ENCODE results near the gene FKBP4. TPM values are rescaled to one million over a fixed set of nuclear protein-coding genes. Genes with fewer than 3 reads are reported as not detected.

The FKBP4 gene
- total and polyA plus RNA-seq, 2 of the 13 experiments (the other 11 are each of a cell fraction or from before 2014, with no cell fraction given), result 25.7 to 66.1 TPM

DNA sequence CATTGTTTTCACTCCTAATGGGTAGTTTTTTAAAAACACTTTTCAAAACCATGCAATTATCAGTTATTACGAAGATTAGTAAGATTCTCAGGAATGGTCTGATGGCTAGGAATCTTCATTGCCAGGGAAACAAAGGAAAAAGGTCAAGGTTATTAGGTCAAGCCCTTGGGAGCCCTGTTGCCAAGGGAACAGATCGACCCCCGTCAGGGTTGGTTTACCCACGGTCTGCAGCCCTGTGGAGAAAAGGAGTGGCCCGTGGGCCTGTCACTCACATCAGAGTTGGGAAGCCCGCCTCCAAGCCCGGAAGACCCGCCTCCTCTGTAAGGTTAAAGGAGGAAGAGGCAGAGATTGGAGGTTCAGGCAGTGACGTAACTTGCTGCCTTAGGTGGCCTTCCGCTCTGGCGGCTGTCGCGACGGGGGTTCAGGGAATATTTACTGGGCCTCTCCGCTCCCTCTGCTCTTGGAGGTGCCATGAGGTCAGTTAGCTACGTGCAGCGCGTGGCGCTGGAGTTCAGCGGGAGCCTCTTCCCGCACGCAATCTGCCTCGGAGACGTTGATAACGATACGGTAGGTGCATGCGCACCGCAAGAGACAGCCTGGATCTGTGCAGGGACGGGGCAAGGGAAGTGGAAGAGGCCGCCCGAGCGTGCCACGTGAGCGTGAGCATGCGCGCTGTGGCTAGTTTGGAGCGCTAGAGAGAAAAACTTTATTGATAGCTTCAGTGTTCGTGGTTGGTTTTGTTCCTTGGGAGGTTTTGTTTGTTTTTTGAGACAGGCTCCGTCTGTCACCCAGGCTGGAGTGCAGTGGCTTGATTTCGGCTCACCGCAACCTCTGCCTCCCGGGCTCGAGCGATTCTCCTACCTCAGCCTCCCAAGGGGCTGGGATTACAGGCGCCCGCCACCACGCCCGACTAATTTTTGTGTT lies 17.8 kb downstream of the FKBP4 start, which contains the start of gene ITFG2 (continued):
- TF ChIP-seq ZFP36L1 (CRISPR knock-in tag; IDR thresholded peaks at IDR 0.05) (no peak), CAMTA2 (CRISPR knock-in tag; IDR thresholded peaks at IDR 0.05; ENCODE audit: borderline replicate concordance) (0 out of 2 replicates have a peak, but pooled peaks have one; percentile 83), U2AF2 (IDR thresholded peaks at IDR 0.05; ENCODE audit: low read depth, low read length) (no peak; the same call in 1 of the 2 replicates), SATB2 (CRISPR knock-in tag; IDR thresholded peaks at IDR 0.05) (0 out of 2 replicates have a peak, but pooled peaks have one; percentile 61), ZNF83 (CRISPR knock-in tag; IDR thresholded peaks at IDR 0.05; ENCODE audit: borderline replicate concordance) (no peak), EHMT2 (IDR thresholded peaks at IDR 0.05; ENCODE audit: borderline replicate concordance, low read depth, low read length) (no peak), BORCS8-MEF2B (CRISPR knock-in tag; IDR thresholded peaks at IDR 0.05) (peak; percentile 91; the same call in 1 of the 2 replicates), ATRX (CRISPR knock-in tag; IDR thresholded peaks at IDR 0.05; ENCODE audit: borderline replicate concordance) (no peak; the same call in 1 of the 2 replicates), TEAD3 (CRISPR knock-in tag; optimal IDR thresholded peaks at IDR 0.05; ENCODE audit: borderline replicate concordance) (no peak), CCDC6 (CRISPR knock-in tag; IDR thresholded peaks at IDR 0.05) (peak; percentile 84; the same call in 1 of the 2 replicates), ZNF430 (CRISPR knock-in tag; IDR thresholded peaks at IDR 0.05) (0 out of 2 replicates have a peak, but pooled peaks have one; percentile 52), GABPA (IDR thresholded peaks at IDR 0.05; ENCODE audit: low read depth, low read length) (peak; percentile 74), GABPA (CRISPR knock-in tag; IDR thresholded peaks at IDR 0.05; ENCODE audit: low read depth) (peak; percentile 96), ZNF629 (CRISPR knock-in tag; conservative IDR thresholded peaks at IDR 0.05) (peak; percentile 56; the same call in 1 of the 2 replicates), ZNF660 (CRISPR knock-in tag; IDR thresholded peaks at IDR 0.05; ENCODE audit: borderline replicate concordance, low read depth) (no peak), HHEX (CRISPR knock-in tag; IDR thresholded peaks at IDR 0.05) (no peak; the same call in 1 of the 2 replicates), SRSF1 (optimal IDR thresholded peaks at IDR 0.05; ENCODE audit: low read depth, low read length) (no peak), ZNF746 (CRISPR knock-in tag; IDR thresholded peaks at IDR 0.05) (peak; percentile 43; the same call in 1 of the 2 replicates), DPF2 (CRISPR knock-in tag; IDR thresholded peaks at IDR 0.05; ENCODE audit: borderline replicate concordance, low read depth) (no peak)
- TF ChIP-seq, protein P1, sequence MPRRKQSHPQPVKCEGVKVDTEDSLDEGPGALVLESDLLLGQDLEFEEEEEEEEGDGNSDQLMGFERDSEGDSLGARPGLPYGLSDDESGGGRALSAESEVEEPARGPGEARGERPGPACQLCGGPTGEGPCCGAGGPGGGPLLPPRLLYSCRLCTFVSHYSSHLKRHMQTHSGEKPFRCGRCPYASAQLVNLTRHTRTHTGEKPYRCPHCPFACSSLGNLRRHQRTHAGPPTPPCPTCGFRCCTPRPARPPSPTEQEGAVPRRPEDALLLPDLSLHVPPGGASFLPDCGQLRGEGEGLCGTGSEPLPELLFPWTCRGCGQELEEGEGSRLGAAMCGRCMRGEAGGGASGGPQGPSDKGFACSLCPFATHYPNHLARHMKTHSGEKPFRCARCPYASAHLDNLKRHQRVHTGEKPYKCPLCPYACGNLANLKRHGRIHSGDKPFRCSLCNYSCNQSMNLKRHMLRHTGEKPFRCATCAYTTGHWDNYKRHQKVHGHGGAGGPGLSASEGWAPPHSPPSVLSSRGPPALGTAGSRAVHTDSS (CRISPR knock-in tag; conservative IDR thresholded peaks at IDR 0.05), result no peak
- TF ChIP-seq, protein P2, sequence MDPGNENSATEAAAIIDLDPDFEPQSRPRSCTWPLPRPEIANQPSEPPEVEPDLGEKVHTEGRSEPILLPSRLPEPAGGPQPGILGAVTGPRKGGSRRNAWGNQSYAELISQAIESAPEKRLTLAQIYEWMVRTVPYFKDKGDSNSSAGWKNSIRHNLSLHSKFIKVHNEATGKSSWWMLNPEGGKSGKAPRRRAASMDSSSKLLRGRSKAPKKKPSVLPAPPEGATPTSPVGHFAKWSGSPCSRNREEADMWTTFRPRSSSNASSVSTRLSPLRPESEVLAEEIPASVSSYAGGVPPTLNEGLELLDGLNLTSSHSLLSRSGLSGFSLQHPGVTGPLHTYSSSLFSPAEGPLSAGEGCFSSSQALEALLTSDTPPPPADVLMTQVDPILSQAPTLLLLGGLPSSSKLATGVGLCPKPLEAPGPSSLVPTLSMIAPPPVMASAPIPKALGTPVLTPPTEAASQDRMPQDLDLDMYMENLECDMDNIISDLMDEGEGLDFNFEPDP (CRISPR knock-in tag; conservative IDR thresholded peaks at IDR 0.05), result no peak
- TF ChIP-seq, protein P3, sequence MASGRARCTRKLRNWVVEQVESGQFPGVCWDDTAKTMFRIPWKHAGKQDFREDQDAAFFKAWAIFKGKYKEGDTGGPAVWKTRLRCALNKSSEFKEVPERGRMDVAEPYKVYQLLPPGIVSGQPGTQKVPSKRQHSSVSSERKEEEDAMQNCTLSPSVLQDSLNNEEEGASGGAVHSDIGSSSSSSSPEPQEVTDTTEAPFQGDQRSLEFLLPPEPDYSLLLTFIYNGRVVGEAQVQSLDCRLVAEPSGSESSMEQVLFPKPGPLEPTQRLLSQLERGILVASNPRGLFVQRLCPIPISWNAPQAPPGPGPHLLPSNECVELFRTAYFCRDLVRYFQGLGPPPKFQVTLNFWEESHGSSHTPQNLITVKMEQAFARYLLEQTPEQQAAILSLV (CRISPR knock-in tag; IDR thresholded peaks at IDR 0.05; ENCODE audit: borderline replicate concordance), result peak; percentile 97; the same call in 1 of the 2 replicates
- TF ChIP-seq, protein P4, sequence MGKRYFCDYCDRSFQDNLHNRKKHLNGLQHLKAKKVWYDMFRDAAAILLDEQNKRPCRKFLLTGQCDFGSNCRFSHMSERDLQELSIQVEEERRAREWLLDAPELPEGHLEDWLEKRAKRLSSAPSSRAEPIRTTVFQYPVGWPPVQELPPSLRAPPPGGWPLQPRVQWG (CRISPR knock-in tag; IDR thresholded peaks at IDR 0.05; ENCODE audit: borderline replicate concordance, low read depth), result no peak

Data from HepG2 (cell line).